CD4-positive, alpha-beta T cell treated with Interleukin-4 for 1 hour (primary cell): Measurements from ENCODE around the gene PARN.

ENCODE experiments used
- DNase-seq, 2 donors: peaks; one replicate each; pipeline ENCODE4 v3.0.0-alpha.2; 2020 to 2022

Gene PARN

GRCh38 chr16:14527411-14528044, 102.5 kb downstream of the PARN start:
- no peak for DNase-seq

GRCh38 chr16:14525596-14525995, 104.5 kb downstream of the PARN start:
- DNase-seq: no peak

- DNase-seq: no peak
Observed at GRCh38 chr16:14524979-14525378, 105.1 kb downstream of the PARN start.

GRCh38 chr16:14523632-14524031, 106.4 kb downstream of the PARN start:
- no peak for DNase-seq

- no peak for DNase-seq
Observed at GRCh38 chr16:14522671-14523070, 107.4 kb downstream of the PARN start.

GRCh38 chr16:14520753-14521152, 109.3 kb downstream of the PARN start:
- no peak for DNase-seq

- DNase-seq: no peak
Observed at GRCh38 chr16:14514967-14515366, 115.1 kb downstream of the PARN start.

- no peak for DNase-seq
Observed at GRCh38 chr16:14513389-14514107, 116.5 kb downstream of the PARN start.

- DNase-seq: no peak
Observed at GRCh38 chr16:14511800-14512135, 118.3 kb downstream of the PARN start.

GRCh38 chr16:14510939-14511799, 118.9 kb downstream of the PARN start:
- DNase-seq: no peak

- no peak for DNase-seq
Observed at GRCh38 chr16:14510581-14510938, 119.5 kb downstream of the PARN start.

- DNase-seq: no peak
Observed at GRCh38 chr16:14509675-14510132, 120.4 kb downstream of the PARN start.

GRCh38 chr16:14509055-14509454, 121.0 kb downstream of the PARN start:
- DNase-seq: no peak

- no peak for DNase-seq
Observed at GRCh38 chr16:14505846-14506245, 124.2 kb downstream of the PARN start.

- no peak for DNase-seq
Observed at GRCh38 chr16:14502932-14503741, 126.9 kb downstream of the PARN start.

- DNase-seq: no peak
Observed at GRCh38 chr16:14502256-14502875, 127.7 kb downstream of the PARN start.

- DNase-seq: no peak
Observed at GRCh38 chr16:14501331-14502255, 128.5 kb downstream of the PARN start.

- no peak for DNase-seq
Observed at GRCh38 chr16:14500791-14501190, 129.3 kb downstream of the PARN start.

GRCh38 chr16:14499110-14499509, 130.9 kb downstream of the PARN start:
- DNase-seq: no peak

GRCh38 chr16:14497245-14498082, 132.6 kb downstream of the PARN start:
- DNase-seq: no peak
